Liver (tissue), 3 donors: Measurements from ENCODE around the gene XYLT1.

Experiments
- ATF3 ChIP-seq: IDR thresholded peaks from 2 replicates; pipeline ENCODE4 v1.6.1; 2016; ENCODE audit warnings: antibody characterized with exemption
- CTCF ChIP-seq: fragments of 150-350 bp; IDR thresholded peaks from 2 replicates; pipeline ENCODE4 v1.5.1; 2017; ENCODE audit warnings: improper control_type of control experiment, low read depth, low read length; ENCODE audit not compliant: missing input control
- FOXA1 ChIP-seq: IDR thresholded peaks from 2 replicates; pipeline ENCODE4 v1.6.1; 2016; ENCODE audit warnings: antibody characterized with exemption
- GABPA ChIP-seq, 2 donors: IDR thresholded peaks in 1 of 2; conservative IDR thresholded peaks in 1 of 2; 2 replicates each; pipeline ENCODE4 v1.6.1; 2016; ENCODE audit warnings: antibody characterized with exemption in 2 of 2, mild to moderate bottlenecking in 1 of 2, moderate library complexity in 1 of 2
- RAD21 ChIP-seq, 2 donors: IDR thresholded peaks; 2 replicates each; pipeline ENCODE4 v1.6.1; 2016; ENCODE audit warnings: antibody characterized with exemption in 2 of 2, mild to moderate bottlenecking in 2 of 2
- RXRA ChIP-seq, 2 donors: IDR thresholded peaks; 2 replicates each; pipeline ENCODE4 v1.6.1; 2017 to 2018; ENCODE audit warnings: antibody characterized with exemption in 2 of 2, mild to moderate bottlenecking in 1 of 2
- TAF1 ChIP-seq: conservative IDR thresholded peaks from 2 replicates; pipeline ENCODE4 v1.6.1; 2016; ENCODE audit warnings: antibody characterized with exemption, mild to moderate bottlenecking
- YY1 ChIP-seq: IDR thresholded peaks from 2 replicates; pipeline ENCODE4 v1.6.1; 2016; ENCODE audit warnings: antibody characterized with exemption, mild to moderate bottlenecking
- TF ChIP-seq, protein P1 (sequence below): IDR thresholded peaks from 2 replicates; pipeline ENCODE4 v1.6.1; 2016; ENCODE audit warnings: antibody characterized with exemption
- TF ChIP-seq, protein P2 (sequence below): IDR thresholded peaks from 2 replicates; pipeline ENCODE4 v1.6.1; 2016; ENCODE audit warnings: antibody characterized with exemption, mild to moderate bottlenecking
- donor health status: healthy.
- donor health status: healthy.

DNA sequence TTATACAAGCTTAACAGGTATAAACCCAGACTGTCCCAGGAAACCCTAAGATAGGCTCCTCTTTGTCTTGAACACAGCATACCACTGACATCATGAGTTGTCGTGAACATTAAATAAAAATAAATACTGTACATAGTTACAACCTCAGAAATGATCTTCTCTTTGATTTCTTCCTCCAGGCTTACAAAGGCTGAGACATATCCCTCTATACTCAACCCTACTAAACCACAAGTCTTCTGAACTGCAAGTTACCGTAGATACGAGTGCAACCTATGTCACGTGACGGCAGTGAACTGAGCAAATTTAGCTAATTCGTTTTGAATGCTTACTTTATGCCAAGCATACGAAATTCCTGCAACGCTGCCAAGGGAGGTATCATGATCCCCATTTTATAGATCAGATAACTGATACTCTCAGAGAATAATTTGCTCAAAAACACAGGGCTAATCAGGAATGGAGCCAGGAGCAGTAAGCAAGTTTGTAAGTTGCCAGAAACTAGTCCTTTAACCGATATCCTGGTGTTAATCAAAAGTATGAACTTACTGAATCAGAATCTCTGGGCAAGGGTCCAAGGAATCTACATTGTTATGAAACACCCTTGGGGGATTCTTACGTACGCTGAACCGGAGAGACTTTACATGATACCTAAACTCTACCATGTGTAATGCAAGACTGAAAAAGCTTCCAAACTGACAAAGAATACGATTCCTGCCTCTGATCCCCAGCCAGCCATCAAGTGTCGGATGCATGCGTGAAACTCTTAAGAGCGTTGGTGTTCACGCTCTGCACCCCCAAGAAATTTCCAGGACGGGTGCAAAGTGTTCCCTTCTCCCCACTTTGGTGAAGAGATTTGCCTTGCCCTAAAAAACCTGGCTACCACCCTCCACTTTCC lies 106.2 kb downstream of the XYLT1 start:
- TF ChIP-seq FOXA1: no peak
- no peak for TF ChIP-seq RAD21 (IDR thresholded peaks at IDR 0.05)
- no peak for TF ChIP-seq ATF3
- no peak for TF ChIP-seq CTCF
- no peak for TF ChIP-seq TAF1
- TF ChIP-seq, protein P1, sequence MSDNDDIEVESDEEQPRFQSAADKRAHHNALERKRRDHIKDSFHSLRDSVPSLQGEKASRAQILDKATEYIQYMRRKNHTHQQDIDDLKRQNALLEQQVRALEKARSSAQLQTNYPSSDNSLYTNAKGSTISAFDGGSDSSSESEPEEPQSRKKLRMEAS: no peak
- TF ChIP-seq, protein P2, sequence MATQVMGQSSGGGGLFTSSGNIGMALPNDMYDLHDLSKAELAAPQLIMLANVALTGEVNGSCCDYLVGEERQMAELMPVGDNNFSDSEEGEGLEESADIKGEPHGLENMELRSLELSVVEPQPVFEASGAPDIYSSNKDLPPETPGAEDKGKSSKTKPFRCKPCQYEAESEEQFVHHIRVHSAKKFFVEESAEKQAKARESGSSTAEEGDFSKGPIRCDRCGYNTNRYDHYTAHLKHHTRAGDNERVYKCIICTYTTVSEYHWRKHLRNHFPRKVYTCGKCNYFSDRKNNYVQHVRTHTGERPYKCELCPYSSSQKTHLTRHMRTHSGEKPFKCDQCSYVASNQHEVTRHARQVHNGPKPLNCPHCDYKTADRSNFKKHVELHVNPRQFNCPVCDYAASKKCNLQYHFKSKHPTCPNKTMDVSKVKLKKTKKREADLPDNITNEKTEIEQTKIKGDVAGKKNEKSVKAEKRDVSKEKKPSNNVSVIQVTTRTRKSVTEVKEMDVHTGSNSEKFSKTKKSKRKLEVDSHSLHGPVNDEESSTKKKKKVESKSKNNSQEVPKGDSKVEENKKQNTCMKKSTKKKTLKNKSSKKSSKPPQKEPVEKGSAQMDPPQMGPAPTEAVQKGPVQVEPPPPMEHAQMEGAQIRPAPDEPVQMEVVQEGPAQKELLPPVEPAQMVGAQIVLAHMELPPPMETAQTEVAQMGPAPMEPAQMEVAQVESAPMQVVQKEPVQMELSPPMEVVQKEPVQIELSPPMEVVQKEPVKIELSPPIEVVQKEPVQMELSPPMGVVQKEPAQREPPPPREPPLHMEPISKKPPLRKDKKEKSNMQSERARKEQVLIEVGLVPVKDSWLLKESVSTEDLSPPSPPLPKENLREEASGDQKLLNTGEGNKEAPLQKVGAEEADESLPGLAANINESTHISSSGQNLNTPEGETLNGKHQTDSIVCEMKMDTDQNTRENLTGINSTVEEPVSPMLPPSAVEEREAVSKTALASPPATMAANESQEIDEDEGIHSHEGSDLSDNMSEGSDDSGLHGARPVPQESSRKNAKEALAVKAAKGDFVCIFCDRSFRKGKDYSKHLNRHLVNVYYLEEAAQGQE: no peak
- no peak for TF ChIP-seq YY1
- TF ChIP-seq GABPA (IDR thresholded peaks at IDR 0.05 in 1 of 2, conservative IDR thresholded peaks at IDR 0.05 in 1 of 2): no peak
- no peak for TF ChIP-seq RXRA (IDR thresholded peaks at IDR 0.05)
